BLaER1 treated with 17β-estradiol and CSF1 and Interleukin-3, amounts not matched to agents 10 nM and 100 nM (cell line): ENCODE measurements around the gene SLC25A42.

Source experiments
- H3K27ac ChIP-seq, 11 experiments: shearing (Covaris generic); formaldehyde crosslinking; 2 replicates each; pipeline ENCODE4 v1.8.1; 2022
- H3K27me3 ChIP-seq, 11 experiments: shearing (Covaris generic); formaldehyde crosslinking; 2 replicates each; pipeline ENCODE4 v1.8.1; 2022
- H3K36me3 ChIP-seq, 11 experiments: shearing (Covaris generic); formaldehyde crosslinking; 2 replicates each; pipeline ENCODE4 v1.8.1; 2022
- H3K4me1 ChIP-seq, 10 experiments: shearing (Covaris generic); formaldehyde crosslinking; 2 replicates each; pipeline ENCODE4 v1.8.1; 2022
- H3K4me2 ChIP-seq, 11 experiments: shearing (Covaris generic); formaldehyde crosslinking; 2 replicates each; pipeline ENCODE4 v1.8.1; 2022
- H3K4me3 ChIP-seq, 10 experiments: shearing (Covaris generic); formaldehyde crosslinking; 2 replicates each; pipeline ENCODE4 v1.8.1; 2022
- H3K9ac ChIP-seq, 11 experiments: shearing (Covaris generic); formaldehyde crosslinking; 2 replicates each; pipeline ENCODE4 v1.8.1; 2022
- H3K9me3 ChIP-seq, 11 experiments: shearing (Covaris generic); formaldehyde crosslinking; replicated peaks in 1 of 11; 2 replicates each; pipeline ENCODE4 v1.8.1; 2022
- H4K20me1 ChIP-seq, 11 experiments: shearing (Covaris generic); formaldehyde crosslinking; 2 replicates each; pipeline ENCODE4 v1.8.1; 2022
- Cebpa-rat ChIP-seq, 11 experiments: shearing (Covaris generic); IDR thresholded peaks; 2 replicates each; pipeline ENCODE4 v1.8.1; 2022

The SLC25A42 gene

DNA sequence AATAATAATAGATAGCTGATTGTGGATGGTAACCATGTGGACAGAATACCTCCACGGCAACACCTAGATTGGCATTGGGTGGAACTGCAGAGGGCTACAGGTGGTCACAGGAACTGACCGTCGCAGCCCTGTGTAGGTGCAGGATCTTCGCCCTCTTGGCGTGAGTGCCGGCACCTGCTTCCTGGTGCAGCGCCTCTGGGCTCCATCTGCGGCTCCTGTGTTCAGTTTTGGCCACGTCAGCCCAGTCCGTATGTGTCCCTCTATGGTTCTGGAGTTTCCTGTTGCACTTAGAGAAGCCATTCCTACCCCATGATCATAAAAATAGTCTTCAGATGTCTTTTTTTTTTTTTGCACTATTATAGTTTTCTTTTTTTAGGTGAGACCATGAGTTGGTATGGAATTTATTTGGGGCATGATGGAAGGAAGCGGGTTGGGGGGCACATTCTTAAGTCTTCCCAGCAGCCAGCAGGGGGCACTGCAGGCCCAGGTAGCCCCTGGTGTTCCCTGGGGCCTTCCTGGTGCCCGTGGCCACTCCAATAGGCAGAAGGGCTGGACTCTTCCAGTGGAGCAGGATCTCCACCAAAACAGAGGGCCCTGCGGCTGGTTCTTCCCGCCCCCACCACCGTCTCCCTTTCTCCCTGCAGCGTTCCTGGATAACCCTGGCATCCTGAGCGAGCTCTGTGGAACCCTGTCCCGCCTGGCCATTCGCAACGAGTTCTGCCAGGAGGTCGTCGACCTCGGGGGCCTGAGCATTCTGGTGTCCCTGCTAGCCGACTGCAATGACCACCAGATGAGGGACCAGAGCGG is 10.1 kb upstream of the SLC25A42 start:
- H3K4me2 ChIP-seq = no peak overlapping the region
- peaks cover 0 to 17% (median 7%) of the 10 kb centered on the region in 10 experiments; a peak in 10 of 20 replicates for H3K4me1 ChIP-seq
- H3K9ac ChIP-seq = no peak overlapping the region
- H4K20me1 ChIP-seq = peaks cover 0 to 96% (median 59%) of the 10 kb centered on the region in 11 experiments; a peak in 17 of 22 replicates
- H3K27me3 ChIP-seq = no peaks in the 10 kb centered on the region
- TF ChIP-seq Cebpa-rat (IDR thresholded peaks at IDR 0.05) = no peak
- H3K4me3 ChIP-seq = no peak overlapping the region
- H3K36me3 ChIP-seq = peaks cover 74 to 100% (median 97%) of the 10 kb centered on the region in 11 experiments
- no peak overlapping the region for H3K27ac ChIP-seq
- no peaks in the 10 kb centered on the region for H3K9me3 ChIP-seq

DNA sequence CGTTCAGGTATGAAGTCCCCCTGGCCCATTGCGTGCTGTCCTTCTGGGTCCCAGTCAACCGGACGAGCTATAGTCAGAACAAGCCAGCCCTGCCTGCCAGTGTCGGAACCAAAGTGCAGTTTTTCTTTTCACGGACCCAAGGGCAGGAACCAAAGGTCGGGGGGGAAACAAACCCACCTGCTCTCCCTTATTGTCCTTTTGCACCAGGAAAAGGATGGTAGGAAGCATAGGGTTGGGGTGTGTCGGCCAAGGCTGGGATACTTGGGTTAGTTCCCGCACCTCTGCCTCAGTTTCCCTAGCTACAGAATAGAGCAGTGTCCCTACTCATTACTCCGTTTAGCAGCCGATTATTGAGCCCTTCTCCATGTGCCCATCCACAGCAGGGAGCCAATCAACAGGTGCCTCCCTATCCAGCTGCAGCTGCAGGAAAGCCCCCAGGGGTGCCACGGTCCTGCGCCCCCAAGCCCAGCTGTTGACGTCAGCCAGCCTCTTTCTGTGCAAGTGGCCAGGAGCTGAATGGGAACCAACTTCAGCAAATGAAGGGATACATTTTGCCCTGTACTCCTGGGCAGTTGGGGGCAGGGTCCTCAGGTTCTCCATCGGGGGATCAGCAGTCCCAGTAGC is 9.4 kb upstream of the SLC25A42 start:
- Histone ChIP-seq H3K27ac (no peak overlapping the region), H3K4me3 (no peak overlapping the region), H3K9ac (no peak overlapping the region), H4K20me1 (peaks cover 0 to 89% (median 62%) of the 10 kb centered on the region in 11 experiments; a peak in 17 of 22 replicates), H3K4me1 (peaks cover 0 to 10% (median 4%) of the 10 kb centered on the region in 10 experiments; a peak in 10 of 20 replicates), H3K9me3 (no peaks in the 10 kb centered on the region), H3K4me2 (no peak overlapping the region), H3K27me3 (no peaks in the 10 kb centered on the region), H3K36me3 (peaks cover 81 to 100% (median 98%) of the 10 kb centered on the region in 11 experiments)
- no peak for TF ChIP-seq Cebpa-rat (IDR thresholded peaks at IDR 0.05)

DNA sequence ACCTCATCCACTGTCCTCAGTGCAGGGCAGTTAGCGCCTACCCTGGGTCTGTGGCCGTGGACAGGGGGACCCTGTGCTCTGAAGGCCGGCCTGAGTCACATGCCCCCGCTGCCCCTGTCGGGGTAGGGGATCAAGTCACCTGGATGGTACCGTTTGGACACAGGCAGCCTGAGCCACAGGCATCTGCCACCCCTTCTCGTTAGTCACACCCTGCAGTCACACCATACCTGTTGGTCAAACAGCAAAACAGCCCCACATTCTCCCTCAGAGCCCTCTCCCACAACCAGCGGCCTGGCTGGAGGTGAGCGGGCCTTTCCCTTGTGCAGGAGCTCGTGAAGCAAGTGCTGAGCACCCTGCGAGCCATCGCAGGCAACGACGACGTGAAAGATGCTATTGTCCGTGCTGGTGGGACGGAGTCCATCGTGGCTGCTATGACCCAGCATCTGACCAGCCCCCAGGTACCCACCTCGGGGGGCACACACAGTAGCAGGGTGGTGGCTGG is 8.8 kb upstream of the SLC25A42 start:
- Histone ChIP-seq H3K4me3 (no peak overlapping the region), H3K27me3 (no peaks in the 10 kb centered on the region), H3K27ac (no peak overlapping the region), H4K20me1 (peaks cover 0 to 83% (median 62%) of the 10 kb centered on the region in 11 experiments; a peak in 17 of 22 replicates), H3K9me3 (no peaks in the 10 kb centered on the region), H3K4me1 (peaks cover 0 to 4% (median 2%) of the 10 kb centered on the region in 10 experiments; a peak in 6 of 20 replicates), H3K36me3 (peaks cover 83 to 100% (median 98%) of the 10 kb centered on the region in 11 experiments), H3K4me2 (no peak overlapping the region), H3K9ac (no peak overlapping the region)
- TF ChIP-seq Cebpa-rat (IDR thresholded peaks at IDR 0.05) = no peak

DNA sequence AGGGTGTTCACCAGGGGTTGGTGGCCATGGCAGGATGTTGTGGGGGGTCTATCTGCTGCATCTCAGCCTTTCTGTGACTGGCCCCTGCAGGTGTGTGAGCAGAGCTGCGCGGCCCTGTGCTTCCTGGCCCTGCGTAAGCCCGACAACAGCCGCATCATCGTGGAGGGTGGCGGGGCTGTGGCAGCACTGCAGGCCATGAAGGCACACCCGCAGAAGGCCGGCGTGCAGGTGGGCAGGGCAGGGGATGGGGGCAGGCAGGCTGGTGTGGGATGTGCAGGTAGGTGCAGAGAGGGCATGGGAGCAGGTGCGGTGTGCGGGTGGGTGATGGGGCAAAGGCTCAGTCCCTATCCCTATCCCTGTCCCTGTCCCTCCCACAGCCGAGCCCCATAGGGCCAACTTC is 8.1 kb upstream of the SLC25A42 start:
- peaks cover 0 to 77% (median 58%) of the 10 kb centered on the region in 11 experiments; a peak in 17 of 22 replicates for H4K20me1 ChIP-seq
- H3K4me2 ChIP-seq = no peak overlapping the region
- peaks cover 80 to 99% (median 94%) of the 10 kb centered on the region in 11 experiments for H3K36me3 ChIP-seq
- 0 out of 20 replicates have a peak, but pooled peaks cover 0 to 5% (median 0%) of the 10 kb centered on the region in 10 experiments for H3K4me1 ChIP-seq
- no peak overlapping the region for H3K27ac ChIP-seq
- no peaks in the 10 kb centered on the region for H3K27me3 ChIP-seq
- no peak for TF ChIP-seq Cebpa-rat (IDR thresholded peaks at IDR 0.05)
- no peaks in the 10 kb centered on the region for H3K9me3 ChIP-seq
- H3K9ac ChIP-seq = no peak overlapping the region
- H3K4me3 ChIP-seq = no peak overlapping the region

GRCh38 chr19:19056636-19057275 is 7.0 kb upstream of the SLC25A42 start:
- H3K27me3 ChIP-seq = no peaks in the 10 kb centered on the region
- H3K9ac ChIP-seq = no peak overlapping the region
- peaks cover 0 to 9% (median 5%) of the 10 kb centered on the region in 10 experiments; a peak in 10 of 20 replicates for H3K4me1 ChIP-seq
- no peak for TF ChIP-seq Cebpa-rat (IDR thresholded peaks at IDR 0.05)
- no peak overlapping the region for H3K4me2 ChIP-seq
- no peaks in the 10 kb centered on the region for H3K9me3 ChIP-seq
- peaks cover 0 to 79% (median 52%) of the 10 kb centered on the region in 11 experiments; a peak in 17 of 22 replicates for H4K20me1 ChIP-seq
- peaks cover 70 to 99% (median 93%) of the 10 kb centered on the region in 11 experiments for H3K36me3 ChIP-seq
- no peak overlapping the region for H3K4me3 ChIP-seq
- no peak overlapping the region for H3K27ac ChIP-seq

- no peak overlapping the region for H3K27ac ChIP-seq
- H3K4me2 ChIP-seq = no peak overlapping the region
- peaks cover 64 to 98% (median 89%) of the 10 kb centered on the region in 11 experiments for H3K36me3 ChIP-seq
- no peaks in the 10 kb centered on the region for H3K9me3 ChIP-seq
- no peak overlapping the region for H3K4me3 ChIP-seq
- no peak overlapping the region for H3K9ac ChIP-seq
- peaks cover 0 to 14% (median 10%) of the 10 kb centered on the region in 10 experiments; a peak in 19 of 20 replicates for H3K4me1 ChIP-seq
- no peak for TF ChIP-seq Cebpa-rat (IDR thresholded peaks at IDR 0.05)
- H3K27me3 ChIP-seq = no peaks in the 10 kb centered on the region
- H4K20me1 ChIP-seq = peaks cover 0 to 78% (median 46%) of the 10 kb centered on the region in 11 experiments; a peak in 17 of 22 replicates
These were observed 6.5 kb upstream of the SLC25A42 start for GRCh38 chr19:19057317-19057716.

DNA sequence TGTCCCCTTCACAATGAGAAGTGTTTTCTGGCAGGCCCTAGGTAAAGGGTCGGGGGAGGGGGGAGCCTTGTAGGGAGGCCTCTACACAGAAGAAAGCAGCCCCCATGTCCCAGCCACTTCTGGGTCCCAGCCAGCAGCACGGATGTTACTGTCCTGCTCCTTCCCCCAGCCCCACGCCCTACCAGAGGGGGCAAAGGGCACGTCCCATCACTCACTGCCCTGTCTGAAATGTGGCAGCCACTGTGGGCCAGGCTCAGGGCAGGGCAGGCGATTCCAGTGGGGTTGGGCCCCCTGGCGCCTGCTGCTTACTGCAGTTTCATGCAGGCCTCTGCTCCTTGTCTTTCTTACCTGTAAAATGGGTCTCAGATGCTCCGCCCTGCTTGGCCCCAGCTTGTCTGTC is 6.1 kb upstream of the SLC25A42 start:
- Histone ChIP-seq H3K4me2 (no peak overlapping the region), H3K4me1 (peaks cover 2 to 18% (median 14%) of the 10 kb centered on the region in 10 experiments), H3K9ac (no peak overlapping the region), H3K27ac (no peak overlapping the region), H3K4me3 (no peak overlapping the region), H4K20me1 (peaks cover 0 to 78% (median 42%) of the 10 kb centered on the region in 11 experiments; a peak in 17 of 22 replicates), H3K9me3 (no peaks in the 10 kb centered on the region), H3K27me3 (no peaks in the 10 kb centered on the region), H3K36me3 (peaks cover 60 to 94% (median 85%) of the 10 kb centered on the region in 11 experiments)
- no peak for TF ChIP-seq Cebpa-rat (IDR thresholded peaks at IDR 0.05)

- no peak overlapping the region for H3K4me2 ChIP-seq
- no peak for TF ChIP-seq Cebpa-rat (IDR thresholded peaks at IDR 0.05)
- no peak overlapping the region for H3K9ac ChIP-seq
- no peaks in the 10 kb centered on the region for H3K27me3 ChIP-seq
- no peak overlapping the region for H3K27ac ChIP-seq
- no peaks in the 10 kb centered on the region for H3K9me3 ChIP-seq
- H3K36me3 ChIP-seq = peaks cover 51 to 79% (median 70%) of the 10 kb centered on the region in 11 experiments
- peaks cover 0 to 64% (median 27%) of the 10 kb centered on the region in 11 experiments; a peak in 16 of 22 replicates for H4K20me1 ChIP-seq
- peaks cover 6 to 24% (median 21%) of the 10 kb centered on the region in 10 experiments for H3K4me1 ChIP-seq
- H3K4me3 ChIP-seq = no peak overlapping the region
These were observed 4.6 kb upstream of the SLC25A42 start for GRCh38 chr19:19059018-19059836.
